Measurements from ENCODE around the gene MBTPS1.

The MBTPS1 gene

DNA sequence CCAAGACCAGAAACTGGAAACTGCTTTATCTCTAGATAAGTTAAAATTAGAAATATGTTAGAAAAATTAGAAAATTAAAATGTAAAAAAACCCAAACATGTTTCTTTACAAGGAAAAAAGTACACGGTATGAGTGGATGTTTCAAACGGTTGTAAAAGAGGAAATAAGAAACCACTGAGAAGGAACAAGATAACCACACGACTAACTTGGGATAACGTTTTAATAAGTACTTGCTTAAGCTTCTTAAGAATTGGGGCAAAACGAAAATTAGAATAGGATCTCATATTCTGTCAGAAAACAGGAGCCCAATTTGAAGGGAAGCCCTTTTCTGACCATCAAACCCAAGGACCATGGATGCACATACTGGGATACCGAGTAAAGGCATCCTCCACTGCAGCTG is 31.0 kb downstream of the MBTPS1 start:
- Mint-ChIP-seq H3K36me3 (ENCODE audit: insufficient read depth) (peaks cover 75% of the 10 kb centered on the region), H3K9me3 (no peaks in the 10 kb centered on the region), H3K4me3 (no peak overlapping the region), H3K27ac (peak overlapping the region in 1 of 2 donors; percentile 18), H3K4me1 (ENCODE audit: low read depth in 2 of 2) (peaks cover 23 to 32% of the 10 kb centered on the region in 2 donors), H3K27me3 (no peaks in the 10 kb centered on the region)
- DNase-seq (no peak), ATAC-seq (replicated peaks) (no peak)

DNA sequence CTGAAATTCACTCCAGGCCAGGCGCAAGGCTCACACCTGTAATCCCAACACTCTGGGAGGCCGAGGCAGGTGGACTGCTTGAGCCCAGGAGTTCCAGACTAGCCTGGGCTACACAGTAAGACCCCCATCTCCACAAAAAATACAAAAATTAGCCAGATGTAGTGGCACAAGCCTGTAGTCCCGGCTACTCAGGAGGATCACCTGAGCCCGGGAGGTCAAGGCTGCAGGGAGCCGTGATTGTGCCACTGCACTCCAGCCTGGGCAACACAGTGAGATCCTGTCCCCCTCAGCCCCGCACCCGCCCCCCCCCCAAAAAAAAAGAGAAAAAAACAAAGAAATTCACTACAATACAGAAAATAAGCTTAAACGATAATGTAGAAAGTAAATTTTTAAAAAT is 31.5 kb downstream of the MBTPS1 start:
- H3K36me3 Mint-ChIP-seq (ENCODE audit: insufficient read depth) = peaks cover 75% of the 10 kb centered on the region
- peaks cover 23 to 32% of the 10 kb centered on the region in 2 donors for H3K4me1 Mint-ChIP-seq (ENCODE audit: low read depth in 2 of 2)
- DNase-seq (no peak), ATAC-seq (replicated peaks) (no peak)
- peak overlapping the region in 1 of 2 donors; percentile 78 for H3K27ac Mint-ChIP-seq
- no peaks in the 10 kb centered on the region for H3K27me3 Mint-ChIP-seq
- no peak overlapping the region for H3K4me3 Mint-ChIP-seq
- H3K9me3 Mint-ChIP-seq = no peaks in the 10 kb centered on the region

- ATAC-seq (replicated peaks) (peak; percentile 89), DNase-seq (peak; percentile 54 to 67 (median 61))
- peak overlapping the region in 1 of 2 donors; percentile 78 for H3K27ac Mint-ChIP-seq
- no peaks in the 10 kb centered on the region for H3K9me3 Mint-ChIP-seq
- peak overlapping the region in 1 of 2 donors; percentile 31 for H3K4me3 Mint-ChIP-seq
- H3K36me3 Mint-ChIP-seq (ENCODE audit: insufficient read depth) = peaks cover 73% of the 10 kb centered on the region
- peaks cover 25 to 32% of the 10 kb centered on the region in 2 donors for H3K4me1 Mint-ChIP-seq (ENCODE audit: low read depth in 2 of 2)
- H3K27me3 Mint-ChIP-seq = no peaks in the 10 kb centered on the region
These were observed 32.0 kb downstream of the MBTPS1 start for GRCh38 chr16:84084570-84085270.

DNA sequence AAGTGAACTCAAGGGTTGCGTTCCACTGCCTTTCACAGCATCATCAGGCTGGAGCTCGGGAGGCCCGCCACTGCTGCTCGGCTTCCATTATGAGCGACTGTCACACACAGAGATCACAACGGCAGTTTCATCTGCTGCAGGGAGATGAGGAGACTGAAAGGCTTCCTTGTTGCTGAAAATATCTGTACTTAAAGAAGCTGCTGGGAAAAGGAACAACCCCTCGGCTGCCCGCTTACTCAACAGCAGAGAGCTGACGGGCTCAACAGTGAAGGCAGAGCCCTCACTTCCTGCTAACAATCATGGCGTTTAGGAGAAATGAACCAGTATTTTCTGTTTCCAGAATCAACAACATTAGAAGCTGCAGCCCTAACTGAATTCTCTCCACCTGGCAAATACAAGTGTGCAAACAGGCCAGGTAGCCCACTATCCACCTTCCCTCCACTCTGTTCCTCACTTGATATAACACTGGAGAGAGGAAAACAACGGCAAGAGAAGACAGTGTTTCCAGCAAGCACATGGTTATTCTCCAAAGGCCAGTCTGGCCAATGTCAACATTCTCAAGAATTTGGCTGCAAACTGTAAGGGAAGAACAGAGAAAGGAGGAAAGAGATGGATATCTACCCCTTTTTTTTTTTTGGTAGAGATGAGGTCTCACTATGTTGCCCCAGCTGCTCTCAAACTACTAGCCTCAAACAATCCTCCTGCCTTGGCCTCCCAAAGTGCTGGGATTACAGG is 33.7 kb downstream of the MBTPS1 start:
- no peaks in the 10 kb centered on the region for H3K9me3 Mint-ChIP-seq
- DNase-seq (no peak), ATAC-seq (replicated peaks) (no peak)
- H3K27me3 Mint-ChIP-seq = no peaks in the 10 kb centered on the region
- peaks cover 67% of the 10 kb centered on the region for H3K36me3 Mint-ChIP-seq (ENCODE audit: insufficient read depth)
- H3K4me3 Mint-ChIP-seq = no peak overlapping the region
- no peak overlapping the region for H3K27ac Mint-ChIP-seq
- H3K4me1 Mint-ChIP-seq (ENCODE audit: low read depth in 2 of 2) = peaks cover 17 to 18% of the 10 kb centered on the region in 2 donors

- ATAC-seq (replicated peaks) (no peak), DNase-seq (no peak)
- peak overlapping the region in 1 of 2 donors; percentile 60 for H3K27ac Mint-ChIP-seq
- H3K4me3 Mint-ChIP-seq = no peak overlapping the region
- H3K36me3 Mint-ChIP-seq (ENCODE audit: insufficient read depth) = peaks cover 65% of the 10 kb centered on the region
- no peaks in the 10 kb centered on the region for H3K9me3 Mint-ChIP-seq
- no peaks in the 10 kb centered on the region for H3K27me3 Mint-ChIP-seq
- H3K4me1 Mint-ChIP-seq (ENCODE audit: low read depth in 2 of 2) = peaks cover 12 to 16% of the 10 kb centered on the region in 2 donors
These were observed 34.6 kb downstream of the MBTPS1 start for GRCh38 chr16:84082110-84082509.

DNA sequence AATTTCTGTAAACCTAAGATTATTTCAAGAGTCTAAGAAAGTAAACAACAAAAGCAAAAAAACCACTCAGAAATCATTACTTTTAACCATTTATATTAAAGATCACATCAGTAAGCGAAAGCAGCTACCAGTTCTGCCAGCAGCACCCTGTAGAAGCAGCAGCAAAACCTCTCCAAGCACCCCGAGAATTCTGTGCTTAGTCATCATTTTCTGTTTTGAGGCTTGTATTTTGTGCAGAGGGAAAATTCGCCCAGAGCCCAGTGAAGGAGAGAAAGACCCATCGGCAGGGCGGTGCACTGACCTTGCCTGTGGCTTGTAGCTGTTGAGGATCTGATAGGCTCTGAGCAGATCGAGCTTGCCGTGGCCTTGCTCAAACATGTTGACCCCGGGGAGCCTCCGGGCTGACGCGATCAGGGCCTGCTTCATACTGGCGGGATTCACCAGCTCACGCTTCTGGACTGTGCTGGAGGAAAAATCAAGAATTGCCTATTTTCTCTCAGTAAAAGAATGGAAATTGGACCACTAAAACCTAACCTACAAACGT is 35.2 kb downstream of the MBTPS1 start:
- ATAC-seq (replicated peaks) = no peak
- Mint-ChIP-seq H3K27ac (peak overlapping the region in 1 of 2 donors; percentile 60), H3K36me3 (ENCODE audit: insufficient read depth) (peaks cover 65% of the 10 kb centered on the region), H3K4me3 (no peak overlapping the region), H3K9me3 (no peaks in the 10 kb centered on the region), H3K27me3 (no peaks in the 10 kb centered on the region), H3K4me1 (ENCODE audit: low read depth in 2 of 2) (peaks cover 12 to 20% of the 10 kb centered on the region in 2 donors)
- no peak for DNase-seq

DNA sequence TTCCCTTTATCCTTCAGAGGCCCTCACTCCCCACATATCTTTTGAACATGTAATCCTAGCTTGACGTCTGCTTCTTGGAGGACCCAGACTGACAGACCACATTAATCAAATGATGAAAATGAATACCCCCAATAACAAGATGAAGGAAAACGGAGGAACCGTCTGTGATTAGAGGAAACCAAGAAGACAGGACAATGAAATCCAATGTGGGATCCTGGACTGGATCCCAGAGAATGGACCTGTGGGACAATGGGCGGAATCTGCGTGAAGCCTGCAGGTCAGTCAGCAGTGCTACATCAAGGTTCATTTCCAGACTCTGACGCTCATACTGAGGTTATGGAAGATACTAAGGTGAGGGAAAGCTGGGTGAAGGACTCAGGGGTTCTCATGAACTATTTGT is 35.9 kb downstream of the MBTPS1 start:
- Mint-ChIP-seq H3K36me3 (ENCODE audit: insufficient read depth) (peaks cover 64% of the 10 kb centered on the region), H3K4me1 (ENCODE audit: low read depth in 2 of 2) (peaks cover 10 to 18% of the 10 kb centered on the region in 2 donors), H3K27ac (peak overlapping the region in 1 of 2 donors; percentile 9), H3K9me3 (no peaks in the 10 kb centered on the region), H3K4me3 (no peak overlapping the region), H3K27me3 (no peaks in the 10 kb centered on the region)
- no peak for ATAC-seq (replicated peaks)
- no peak for DNase-seq

- H3K27ac Mint-ChIP-seq = peak overlapping the region in 1 of 2 donors; percentile 9
- ATAC-seq (replicated peaks) (no peak), DNase-seq (no peak)
- H3K4me3 Mint-ChIP-seq = no peak overlapping the region
- H3K9me3 Mint-ChIP-seq = no peaks in the 10 kb centered on the region
- no peaks in the 10 kb centered on the region for H3K27me3 Mint-ChIP-seq
- H3K4me1 Mint-ChIP-seq (ENCODE audit: low read depth in 2 of 2) = peaks cover 8 to 17% of the 10 kb centered on the region in 2 donors
- peaks cover 68% of the 10 kb centered on the region for H3K36me3 Mint-ChIP-seq (ENCODE audit: insufficient read depth)
These were observed 36.4 kb downstream of the MBTPS1 start for GRCh38 chr16:84080378-84080777.

- Mint-ChIP-seq H3K9me3 (no peaks in the 10 kb centered on the region), H3K4me1 (ENCODE audit: low read depth in 2 of 2) (peaks cover 5 to 12% of the 10 kb centered on the region in 2 donors), H3K27ac (no peak overlapping the region), H3K4me3 (no peak overlapping the region), H3K27me3 (no peaks in the 10 kb centered on the region), H3K36me3 (ENCODE audit: insufficient read depth) (peaks cover 69% of the 10 kb centered on the region)
- DNase-seq (no peak), ATAC-seq (replicated peaks) (no peak)
These were observed 37.1 kb downstream of the MBTPS1 start for GRCh38 chr16:84079664-84080063.

DNA sequence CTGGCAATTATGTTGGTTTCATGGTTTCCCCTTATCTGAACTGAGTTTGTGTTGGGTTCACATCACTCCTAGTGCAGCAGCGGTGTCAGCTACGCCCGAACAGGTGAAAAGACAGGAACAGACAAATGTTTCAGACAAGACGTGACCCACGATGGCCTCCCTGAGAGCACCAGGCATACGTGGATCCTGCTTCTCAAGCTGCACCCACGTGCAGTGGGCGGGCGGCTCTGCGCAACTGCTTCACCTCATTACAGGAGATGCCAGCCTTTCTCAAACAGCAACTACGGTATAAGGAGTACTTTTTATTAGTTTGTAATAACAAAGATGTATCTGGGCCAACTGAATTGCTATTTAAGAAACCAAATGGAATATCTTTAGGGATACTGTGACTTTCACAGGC is 41.4 kb downstream of the MBTPS1 start:
- no peak for DNase-seq
- no peaks in the 10 kb centered on the region for H3K27me3 Mint-ChIP-seq
- ATAC-seq (replicated peaks) = no peak
- H3K4me1 Mint-ChIP-seq (ENCODE audit: low read depth in 2 of 2) = peaks cover 4 to 11% of the 10 kb centered on the region in 2 donors
- H3K9me3 Mint-ChIP-seq = no peaks in the 10 kb centered on the region
- H3K4me3 Mint-ChIP-seq = no peak overlapping the region
- H3K36me3 Mint-ChIP-seq (ENCODE audit: insufficient read depth) = peaks cover 82% of the 10 kb centered on the region
- no peak overlapping the region for H3K27ac Mint-ChIP-seq

DNA sequence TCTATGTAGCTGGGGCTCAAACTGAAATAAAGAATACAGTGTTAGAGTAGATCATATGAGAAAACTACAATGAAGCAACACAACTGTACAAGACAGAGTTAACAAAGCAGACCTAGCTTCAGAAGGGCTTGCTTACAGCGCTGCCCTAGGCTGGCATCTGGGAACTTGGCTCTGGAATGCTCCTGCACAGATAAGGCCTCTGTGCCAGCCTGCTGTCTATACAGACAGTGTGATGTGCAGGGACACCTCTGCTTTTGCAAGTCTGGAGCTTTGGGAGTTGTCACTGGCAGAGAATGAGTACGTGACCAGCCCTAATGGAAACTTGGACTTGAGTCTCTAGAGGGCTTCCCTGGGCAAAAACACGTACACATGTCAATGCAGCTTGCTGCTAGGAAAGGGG is 42.0 kb downstream of the MBTPS1 start:
- H3K27ac Mint-ChIP-seq = no peak overlapping the region
- DNase-seq = no peak
- H3K27me3 Mint-ChIP-seq = no peaks in the 10 kb centered on the region
- H3K4me3 Mint-ChIP-seq = no peak overlapping the region
- H3K36me3 Mint-ChIP-seq (ENCODE audit: insufficient read depth) = peaks cover 84% of the 10 kb centered on the region
- no peaks in the 10 kb centered on the region for H3K9me3 Mint-ChIP-seq
- no peak for ATAC-seq (replicated peaks)
- peaks cover 2 to 11% of the 10 kb centered on the region in 2 donors for H3K4me1 Mint-ChIP-seq (ENCODE audit: low read depth in 2 of 2)

- no peaks in the 10 kb centered on the region for H3K9me3 Mint-ChIP-seq
- DNase-seq (no peak), ATAC-seq (replicated peaks) (no peak)
- H3K27ac Mint-ChIP-seq = peak overlapping the region in 1 of 2 donors; percentile 59
- peaks cover 93% of the 10 kb centered on the region for H3K36me3 Mint-ChIP-seq (ENCODE audit: insufficient read depth)
- no peak overlapping the region for H3K4me3 Mint-ChIP-seq
- H3K27me3 Mint-ChIP-seq = no peaks in the 10 kb centered on the region
- peaks cover 2 to 6% of the 10 kb centered on the region in 2 donors for H3K4me1 Mint-ChIP-seq (ENCODE audit: low read depth in 2 of 2)
These were observed 44.7 kb downstream of the MBTPS1 start for GRCh38 chr16:84072014-84072413.

DNA sequence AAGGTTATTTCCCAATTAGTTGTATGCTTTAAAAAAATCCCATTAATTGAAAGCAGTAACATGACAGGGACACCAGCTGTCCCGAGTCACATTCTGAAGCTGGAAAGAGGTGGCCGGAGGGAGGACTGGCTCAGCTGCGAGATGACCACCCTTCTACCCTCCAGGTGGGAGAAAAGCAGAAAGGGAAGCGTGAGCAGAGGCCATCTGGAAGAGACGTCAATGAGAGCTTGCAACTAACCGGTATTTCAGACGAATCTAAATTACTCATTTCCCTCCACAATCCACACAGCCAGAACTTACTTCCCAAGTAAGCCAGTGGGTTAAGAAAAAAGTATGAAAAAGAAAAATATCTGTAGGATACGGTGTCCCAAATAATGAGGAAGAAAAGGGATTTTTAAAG is 45.6 kb downstream of the MBTPS1 start:
- H3K36me3 Mint-ChIP-seq (ENCODE audit: insufficient read depth) = peaks cover 91% of the 10 kb centered on the region
- no peak for DNase-seq
- H3K27ac Mint-ChIP-seq = no peak overlapping the region
- H3K27me3 Mint-ChIP-seq = no peaks in the 10 kb centered on the region
- no peak for ATAC-seq (replicated peaks)
- H3K4me3 Mint-ChIP-seq = no peak overlapping the region
- peaks cover 0 to 1% of the 10 kb centered on the region in 2 donors for H3K4me1 Mint-ChIP-seq (ENCODE audit: low read depth in 2 of 2)
- H3K9me3 Mint-ChIP-seq = no peaks in the 10 kb centered on the region

DNA sequence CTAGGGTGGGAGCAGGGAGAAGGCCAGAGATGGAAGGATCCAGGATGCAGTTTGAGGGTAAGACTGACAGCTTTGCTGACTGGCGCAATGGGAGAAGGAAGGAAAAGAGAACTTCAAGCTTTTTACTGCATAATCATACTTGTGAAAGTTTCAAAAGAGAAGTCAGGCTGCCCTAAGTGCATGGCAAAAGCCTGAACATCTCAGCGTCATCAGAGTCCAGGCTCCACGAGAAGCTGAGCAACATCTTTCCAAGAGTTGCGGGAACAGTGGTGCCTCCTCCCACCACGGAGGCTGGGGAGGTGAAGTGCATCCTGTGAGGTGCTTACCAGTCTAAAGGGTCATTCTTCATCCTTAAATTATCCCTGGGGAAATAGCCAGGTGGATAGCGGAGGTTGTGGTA is 47.2 kb downstream of the MBTPS1 start:
- Mint-ChIP-seq H3K27me3 (no peaks in the 10 kb centered on the region), H3K4me3 (no peak overlapping the region), H3K27ac (no peak overlapping the region), H3K36me3 (ENCODE audit: insufficient read depth) (peaks cover 92% of the 10 kb centered on the region), H3K9me3 (no peaks in the 10 kb centered on the region), H3K4me1 (ENCODE audit: low read depth in 2 of 2) (peaks cover 0 to 1% of the 10 kb centered on the region in 2 donors)
- DNase-seq = no peak
- ATAC-seq (replicated peaks) = no peak
